ENCODE data around the gene SOX11.

The SOX11 gene

GRCh38 chr2:5692561-5693286 is 540 bp downstream of the SOX11 start:
- TF ChIP-seq TAF1 (IDR thresholded peaks at IDR 0.05; ENCODE audit: borderline replicate concordance, insufficient read depth, low read length) = no peak
- no peak for TF ChIP-seq REST (IDR thresholded peaks at IDR 0.05; ENCODE audit: insufficient read depth in 1 of 2, low read depth in 2 of 2, low read length in 2 of 2)
- TF ChIP-seq POLR2AphosphoS5 (IDR thresholded peaks at IDR 0.05; ENCODE audit: low read depth, low read length) = no peak
- TF ChIP-seq SIN3A (IDR thresholded peaks at IDR 0.05; ENCODE audit: borderline replicate concordance, insufficient read depth, low read length) = no peak
- TF ChIP-seq FOXP2 (optimal IDR thresholded peaks at IDR 0.05; ENCODE audit: borderline replicate concordance, extremely low read depth, extremely low read length, insufficient read depth) = no peak

DNA sequence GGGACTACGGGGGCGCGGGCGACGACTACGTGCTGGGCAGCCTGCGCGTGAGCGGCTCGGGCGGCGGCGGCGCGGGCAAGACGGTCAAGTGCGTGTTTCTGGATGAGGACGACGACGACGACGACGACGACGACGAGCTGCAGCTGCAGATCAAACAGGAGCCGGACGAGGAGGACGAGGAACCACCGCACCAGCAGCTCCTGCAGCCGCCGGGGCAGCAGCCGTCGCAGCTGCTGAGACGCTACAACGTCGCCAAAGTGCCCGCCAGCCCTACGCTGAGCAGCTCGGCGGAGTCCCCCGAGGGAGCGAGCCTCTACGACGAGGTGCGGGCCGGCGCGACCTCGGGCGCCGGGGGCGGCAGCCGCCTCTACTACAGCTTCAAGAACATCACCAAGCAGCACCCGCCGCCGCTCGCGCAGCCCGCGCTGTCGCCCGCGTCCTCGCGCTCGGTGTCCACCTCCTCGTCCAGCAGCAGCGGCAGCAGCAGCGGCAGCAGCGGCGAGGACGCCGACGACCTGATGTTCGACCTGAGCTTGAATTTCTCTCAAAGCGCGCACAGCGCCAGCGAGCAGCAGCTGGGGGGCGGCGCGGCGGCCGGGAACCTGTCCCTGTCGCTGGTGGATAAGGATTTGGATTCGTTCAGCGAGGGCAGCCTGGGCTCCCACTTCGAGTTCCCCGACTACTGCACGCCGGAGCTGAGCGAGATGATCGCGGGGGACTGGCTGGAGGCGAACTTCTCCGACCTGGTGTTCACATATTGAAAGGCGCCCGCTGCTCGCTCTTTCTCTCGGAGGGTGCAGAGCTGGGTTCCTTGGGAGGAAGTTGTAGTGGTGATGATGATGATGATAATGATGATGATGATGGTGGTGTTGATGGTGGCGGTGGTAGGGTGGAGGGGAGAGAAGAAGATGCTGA is 1.4 kb downstream of the SOX11 start:
- no peak for TF ChIP-seq TAF1 (IDR thresholded peaks at IDR 0.05; ENCODE audit: borderline replicate concordance, insufficient read depth, low read length)
- no peak for TF ChIP-seq FOXP2 (optimal IDR thresholded peaks at IDR 0.05; ENCODE audit: borderline replicate concordance, extremely low read depth, extremely low read length, insufficient read depth)
- TF ChIP-seq POLR2AphosphoS5 (IDR thresholded peaks at IDR 0.05; ENCODE audit: low read depth, low read length) = no peak
- no peak for TF ChIP-seq REST (IDR thresholded peaks at IDR 0.05; ENCODE audit: insufficient read depth in 1 of 2, low read depth in 2 of 2, low read length in 2 of 2)
- TF ChIP-seq SIN3A (IDR thresholded peaks at IDR 0.05; ENCODE audit: borderline replicate concordance, insufficient read depth, low read length) = no peak

- TF ChIP-seq SIN3A (IDR thresholded peaks at IDR 0.05; ENCODE audit: borderline replicate concordance, insufficient read depth, low read length) (no peak), POLR2AphosphoS5 (IDR thresholded peaks at IDR 0.05; ENCODE audit: low read depth, low read length) (no peak), FOXP2 (optimal IDR thresholded peaks at IDR 0.05; ENCODE audit: borderline replicate concordance, extremely low read depth, extremely low read length, insufficient read depth) (no peak)
Measured at GRCh38 chr2:5694306-5694705, 2.1 kb downstream of the SOX11 start.

GRCh38 chr2:5695654-5696403 is 3.6 kb downstream of the SOX11 start:
- TF ChIP-seq TAF1 (IDR thresholded peaks at IDR 0.05; ENCODE audit: borderline replicate concordance, insufficient read depth, low read length) (no peak), FOXP2 (optimal IDR thresholded peaks at IDR 0.05; ENCODE audit: borderline replicate concordance, extremely low read depth, extremely low read length, insufficient read depth) (no peak), REST (IDR thresholded peaks at IDR 0.05; ENCODE audit: insufficient read depth in 1 of 2, low read depth in 2 of 2, low read length in 2 of 2) (no peak), SIN3A (IDR thresholded peaks at IDR 0.05; ENCODE audit: borderline replicate concordance, insufficient read depth, low read length) (no peak), POLR2AphosphoS5 (IDR thresholded peaks at IDR 0.05; ENCODE audit: low read depth, low read length) (no peak)

DNA sequence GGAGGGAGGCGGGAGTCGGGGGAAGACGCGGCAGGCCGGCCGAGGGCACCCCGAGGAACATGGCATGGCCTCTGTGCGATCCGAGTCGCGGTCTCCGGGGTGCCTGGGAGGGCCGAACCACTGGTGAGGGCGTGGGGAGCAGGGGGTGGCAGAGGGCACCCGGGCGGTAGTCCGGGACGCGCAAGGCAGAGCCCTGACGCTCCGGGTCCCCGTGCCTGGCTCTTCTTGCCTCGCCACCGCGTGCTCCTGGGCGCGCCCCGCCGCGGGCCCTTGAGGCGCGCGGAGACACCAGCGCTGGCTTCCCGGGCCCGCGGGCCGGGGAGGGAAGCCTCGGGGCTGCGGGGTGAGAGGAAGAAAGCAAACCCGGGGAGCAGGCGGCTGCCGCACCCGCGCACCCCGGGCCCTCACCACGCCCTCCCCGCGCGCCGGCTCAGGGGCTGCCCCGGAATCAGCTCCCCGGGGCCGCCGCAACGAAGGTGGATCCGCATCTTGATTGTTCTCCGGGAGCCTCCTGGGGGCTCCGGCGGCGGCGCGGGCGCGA is 4.3 kb downstream of the SOX11 start:
- TF ChIP-seq FOXP2 (optimal IDR thresholded peaks at IDR 0.05; ENCODE audit: borderline replicate concordance, extremely low read depth, extremely low read length, insufficient read depth) (no peak), TAF1 (IDR thresholded peaks at IDR 0.05; ENCODE audit: borderline replicate concordance, insufficient read depth, low read length) (no peak), SIN3A (IDR thresholded peaks at IDR 0.05; ENCODE audit: borderline replicate concordance, insufficient read depth, low read length) (no peak), POLR2AphosphoS5 (IDR thresholded peaks at IDR 0.05; ENCODE audit: low read depth, low read length) (no peak), REST (IDR thresholded peaks at IDR 0.05; ENCODE audit: insufficient read depth in 1 of 2, low read depth in 2 of 2, low read length in 2 of 2) (no peak)
